Dedifferentiated amniotic fluid mesenchymal stem cell (primary cell): ENCODE results near the gene FOXK1.

ENCODE experiments used
- DNase-seq: peaks from one replicate; pipeline ENCODE4 v3.0.0-alpha.2; 2016; ENCODE audit errors: extremely low spot score

FOXK1 gene

GRCh38 chr7:4765776-4766490, 83.8 kb downstream of the FOXK1 start:
- DNase-seq, result no peak

GRCh38 chr7:4766666-4767519, 84.8 kb downstream of the FOXK1 start:
- no peak for DNase-seq

GRCh38 chr7:4768597-4769569, 86.8 kb downstream of the FOXK1 start:
- no peak for DNase-seq

- no peak for DNase-seq
Measured at GRCh38 chr7:4769761-4770160, 87.7 kb downstream of the FOXK1 start.

- DNase-seq, result no peak
Measured at GRCh38 chr7:4770886-4771285, 88.8 kb downstream of the FOXK1 start.

- DNase-seq, result no peak
Measured at GRCh38 chr7:4771737-4772136, 89.6 kb downstream of the FOXK1 start.

GRCh38 chr7:4772306-4772705, 90.2 kb downstream of the FOXK1 start:
- DNase-seq, result no peak

- DNase-seq, result no peak
Measured at GRCh38 chr7:4774007-4774406, 91.9 kb downstream of the FOXK1 start.

GRCh38 chr7:4774658-4775249, 92.7 kb downstream of the FOXK1 start:
- DNase-seq, result peak; percentile 47

GRCh38 chr7:4775250-4775847, 93.3 kb downstream of the FOXK1 start, which contains the start of gene AP5Z1:
Gene AP5Z1, plus strand, starts transcription at chr7:4775623. Its CDS starts 93 bp downstream, at chr7:4775716.
- peak; percentile 90 for DNase-seq

GRCh38 chr7:4775848-4776623, 93.9 kb downstream of the FOXK1 start:
- DNase-seq, result peak; percentile 31

- DNase-seq, result no peak
Measured at GRCh38 chr7:4779118-4779517, 97.0 kb downstream of the FOXK1 start.

GRCh38 chr7:4781366-4782069, 99.4 kb downstream of the FOXK1 start:
- DNase-seq, result no peak

GRCh38 chr7:4782333-4783291, 100.5 kb downstream of the FOXK1 start:
- no peak for DNase-seq

GRCh38 chr7:4783292-4783652, 101.2 kb downstream of the FOXK1 start:
- DNase-seq, result no peak

GRCh38 chr7:4783762-4784351, 101.8 kb downstream of the FOXK1 start:
- DNase-seq, result no peak

- DNase-seq, result no peak
Measured at GRCh38 chr7:4784799-4785198, 102.7 kb downstream of the FOXK1 start.

GRCh38 chr7:4785371-4785770, 103.3 kb downstream of the FOXK1 start:
- DNase-seq, result no peak
